SK-N-SH treated with all-trans-retinoic acid at 6 μM for 48 hours (cell line): ENCODE results near the gene CDH16.

ENCODE experiments used
- ATAC-seq: fragments of 200-7000 bp; cut with Tn5 transposase; 3 replicates; pipeline ENCODE4 v1.9.1; 2020; ENCODE audit warnings: mild to moderate bottlenecking, moderate library complexity
- ARNTL ChIP-seq: fragments of 450-650 bp; formaldehyde crosslinking; IDR thresholded peaks from 2 replicates; pipeline ENCODE4 v1.5.0; 2020; ENCODE audit warnings: low read depth, mild to moderate bottlenecking, moderate library complexity, borderline replicate concordance
- CSDC2 ChIP-seq: fragments of 250-450 bp; sonication (Bioruptor Pico); IDR thresholded peaks from 2 replicates; pipeline ENCODE4 v1.5.0; 2020; ENCODE audit warnings: mild to moderate bottlenecking, moderate library complexity
- ESRRG ChIP-seq: fragments of 250-450 bp; sonication (Bioruptor Pico); IDR thresholded peaks from 2 replicates; pipeline ENCODE4 v1.6.1; 2021; ENCODE audit warnings: mild to moderate bottlenecking
- GLIS3 ChIP-seq: fragments of 250-450 bp; sonication (Bioruptor Pico); IDR thresholded peaks from 2 replicates; pipeline ENCODE4 v1.5.0; 2020; ENCODE audit warnings: mild to moderate bottlenecking, moderate library complexity
- OSR1 ChIP-seq: fragments of 250-450 bp; sonication (Bioruptor Pico); IDR thresholded peaks from 2 replicates; pipeline ENCODE4 v1.8.0; 2022; ENCODE audit warnings: moderate library complexity, mild to moderate bottlenecking, inconsistent platforms
- PPARA ChIP-seq: fragments of 250-450 bp; sonication (Bioruptor Pico); IDR thresholded peaks from 2 replicates; pipeline ENCODE4 v1.5.0; 2020; ENCODE audit warnings: mild to moderate bottlenecking, borderline replicate concordance
- RARB ChIP-seq: fragments of 250-450 bp; sonication (Bioruptor Pico); IDR thresholded peaks from 2 replicates; pipeline ENCODE4 v1.8.0; 2021; ENCODE audit warnings: mild to moderate bottlenecking, moderate library complexity
- SNAI2 ChIP-seq: fragments of 250-450 bp; sonication (Bioruptor Pico); IDR thresholded peaks from 2 replicates; pipeline ENCODE4 v1.5.0; 2020; ENCODE audit warnings: mild to moderate bottlenecking, moderate library complexity
- TCF4 ChIP-seq: fragments of 250-450 bp; sonication (Bioruptor Pico); IDR thresholded peaks from 2 replicates; pipeline ENCODE4 v1.8.0; 2021; ENCODE audit warnings: mild to moderate bottlenecking, moderate library complexity, borderline replicate concordance
- TOX ChIP-seq: fragments of 250-450 bp; sonication (Bioruptor Pico); IDR thresholded peaks from 2 replicates; pipeline ENCODE4 v1.8.0; 2021; ENCODE audit warnings: mild to moderate bottlenecking, moderate library complexity, borderline replicate concordance
- ZC3H10 ChIP-seq: fragments of 250-450 bp; sonication (Bioruptor Pico); IDR thresholded peaks from 2 replicates; pipeline ENCODE4 v1.5.1; 2021; ENCODE audit warnings: mild to moderate bottlenecking, moderate library complexity
- ZFP3 ChIP-seq: fragments of 250-450 bp; sonication (Bioruptor Pico); IDR thresholded peaks from 2 replicates; pipeline ENCODE4 v1.5.0; 2020; ENCODE audit warnings: mild to moderate bottlenecking, moderate library complexity
- ZFP30 ChIP-seq: fragments of 450-650 bp; formaldehyde crosslinking; IDR thresholded peaks from 2 replicates; pipeline ENCODE4 v1.5.0; 2022; ENCODE audit warnings: mild to moderate bottlenecking, moderate library complexity
- ZNF565 ChIP-seq: fragments of 450-650 bp; formaldehyde crosslinking; conservative IDR thresholded peaks from 2 replicates; pipeline ENCODE4 v1.5.0; 2020; ENCODE audit warnings: low read depth, mild to moderate bottlenecking, moderate library complexity
- ZNF70 ChIP-seq: fragments of 450-650 bp; formaldehyde crosslinking; IDR thresholded peaks from 2 replicates; pipeline ENCODE4 v1.5.0; 2020; ENCODE audit warnings: mild to moderate bottlenecking, moderate library complexity
- ZNF8 ChIP-seq: fragments of 450-650 bp; formaldehyde crosslinking; IDR thresholded peaks from 2 replicates; pipeline ENCODE4 v1.5.0; 2020; ENCODE audit warnings: mild to moderate bottlenecking, moderate library complexity
- TF ChIP-seq, protein P1 (sequence below): fragments of 250-450 bp; sonication (Bioruptor Pico); IDR thresholded peaks from 2 replicates; pipeline ENCODE4 v1.8.0; 2020; ENCODE audit warnings: mild to moderate bottlenecking, moderate library complexity, borderline replicate concordance
- TF ChIP-seq, protein P2 (sequence below): fragments of 250-450 bp; sonication (Bioruptor Pico); IDR thresholded peaks from 2 replicates; pipeline ENCODE4 v1.5.1; 2020; ENCODE audit warnings: low read depth, mild to moderate bottlenecking, moderate library complexity
- TF ChIP-seq, protein P3 (sequence below): fragments of 250-450 bp; sonication (Bioruptor Pico); IDR thresholded peaks from 2 replicates; pipeline ENCODE4 v1.5.1; 2021; ENCODE audit warnings: mild to moderate bottlenecking, moderate library complexity
- TF ChIP-seq, protein P4 (sequence below): fragments of 250-450 bp; sonication (Bioruptor Pico); IDR thresholded peaks from 2 replicates; pipeline ENCODE4 v1.8.0; 2021; ENCODE audit warnings: low read depth, mild to moderate bottlenecking, moderate library complexity, borderline replicate concordance
- TF ChIP-seq, protein P5 (sequence below): fragments of 250-450 bp; sonication (Bioruptor Pico); IDR thresholded peaks from 2 replicates; pipeline ENCODE4 v1.5.0; 2020; ENCODE audit warnings: mild to moderate bottlenecking, moderate library complexity

Gene CDH16

DNA sequence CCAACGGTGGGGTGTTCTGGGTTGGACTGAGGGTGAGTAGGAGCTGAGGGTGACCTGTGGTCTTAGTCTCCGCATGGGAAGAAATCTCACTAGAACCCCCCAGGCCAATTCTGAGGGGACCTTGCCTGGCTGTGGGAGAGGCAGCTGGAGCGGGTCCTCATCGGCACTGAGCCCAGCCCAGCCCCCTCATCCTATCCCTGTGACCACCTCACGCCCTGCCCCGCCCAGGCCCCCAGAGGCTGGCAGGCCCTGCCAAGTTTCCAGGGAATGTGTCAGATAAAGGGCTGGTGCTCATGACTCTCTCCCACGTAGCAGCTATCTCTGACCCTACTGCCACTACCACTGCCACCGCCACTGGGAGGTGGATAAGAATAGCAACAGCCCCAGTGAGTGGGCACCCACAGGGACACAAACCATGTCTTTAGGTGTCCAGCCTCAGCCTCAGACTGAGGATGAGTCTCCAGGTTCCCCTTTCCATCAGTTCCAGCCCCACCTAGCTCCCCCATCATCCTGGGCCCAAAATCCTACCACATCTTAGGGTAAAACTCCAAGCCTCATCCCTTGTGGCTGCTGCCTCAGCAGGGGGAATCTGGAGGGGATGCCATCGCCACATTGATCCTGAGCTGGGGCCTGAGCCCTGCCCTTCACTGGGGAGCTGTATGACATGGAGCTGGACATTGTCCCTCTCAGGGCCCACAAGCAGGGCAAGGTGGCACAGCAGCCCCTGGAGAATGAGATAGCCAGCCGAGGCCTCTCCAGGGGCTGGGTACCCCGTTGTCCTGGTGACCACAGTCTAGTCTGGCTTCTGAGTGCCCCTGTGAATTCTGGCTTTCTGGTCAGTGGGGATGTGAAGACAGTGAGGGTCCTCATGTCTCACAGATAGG is 14.9 kb downstream of the CDH16 start (continued):
- TF ChIP-seq, protein P1, sequence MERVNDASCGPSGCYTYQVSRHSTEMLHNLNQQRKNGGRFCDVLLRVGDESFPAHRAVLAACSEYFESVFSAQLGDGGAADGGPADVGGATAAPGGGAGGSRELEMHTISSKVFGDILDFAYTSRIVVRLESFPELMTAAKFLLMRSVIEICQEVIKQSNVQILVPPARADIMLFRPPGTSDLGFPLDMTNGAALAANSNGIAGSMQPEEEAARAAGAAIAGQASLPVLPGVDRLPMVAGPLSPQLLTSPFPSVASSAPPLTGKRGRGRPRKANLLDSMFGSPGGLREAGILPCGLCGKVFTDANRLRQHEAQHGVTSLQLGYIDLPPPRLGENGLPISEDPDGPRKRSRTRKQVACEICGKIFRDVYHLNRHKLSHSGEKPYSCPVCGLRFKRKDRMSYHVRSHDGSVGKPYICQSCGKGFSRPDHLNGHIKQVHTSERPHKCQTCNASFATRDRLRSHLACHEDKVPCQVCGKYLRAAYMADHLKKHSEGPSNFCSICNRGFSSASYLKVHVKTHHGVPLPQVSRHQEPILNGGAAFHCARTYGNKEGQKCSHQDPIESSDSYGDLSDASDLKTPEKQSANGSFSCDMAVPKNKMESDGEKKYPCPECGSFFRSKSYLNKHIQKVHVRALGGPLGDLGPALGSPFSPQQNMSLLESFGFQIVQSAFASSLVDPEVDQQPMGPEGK (CRISPR knock-in tag) = no peak

DNA sequence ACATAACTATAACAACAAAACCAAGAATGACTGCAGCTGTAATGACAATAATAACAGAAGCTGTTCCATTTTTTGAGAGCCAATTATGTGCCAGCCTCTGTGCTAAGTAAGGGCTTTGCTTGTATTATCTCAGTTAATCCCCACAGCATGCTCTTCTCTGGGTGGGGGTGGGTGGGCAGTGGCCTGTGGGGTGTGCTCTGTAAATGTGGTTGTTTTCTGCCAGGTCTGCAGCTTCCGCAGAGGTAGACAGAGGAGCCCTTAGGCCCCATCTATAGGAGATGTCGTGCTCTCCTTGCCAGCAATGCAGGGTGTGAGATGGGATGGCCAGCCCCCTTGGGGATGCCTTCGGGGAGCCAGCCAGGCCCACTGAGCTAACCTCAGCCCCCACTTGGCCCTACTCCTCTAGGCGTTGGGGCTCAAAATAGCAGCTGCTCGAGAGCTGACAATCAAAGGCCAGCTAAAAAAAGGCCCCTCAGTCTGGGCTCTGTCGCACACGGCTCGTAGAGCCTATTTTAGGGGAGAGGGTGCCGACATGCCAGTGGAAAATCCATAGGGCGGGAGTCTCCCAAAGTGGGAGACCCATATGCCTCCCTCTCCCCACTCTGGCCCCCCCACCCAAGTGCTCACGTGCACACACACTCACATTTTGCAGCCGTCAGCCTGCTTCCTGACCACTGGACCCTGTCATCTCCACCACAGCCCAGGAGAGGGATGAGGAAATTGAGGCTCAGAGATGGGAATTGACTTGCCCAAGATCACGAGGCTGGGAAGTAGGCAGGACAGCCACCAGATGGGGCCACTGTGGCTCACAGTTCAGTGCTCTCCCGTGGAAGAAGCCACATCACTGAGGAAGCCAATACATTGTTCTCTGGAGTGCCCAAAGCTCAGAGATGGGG is 15.8 kb downstream of the CDH16 start:
- ATAC-seq = no peak
- TF ChIP-seq ZFP30 (CRISPR knock-in tag) = no peak
- TF ChIP-seq, protein P2, sequence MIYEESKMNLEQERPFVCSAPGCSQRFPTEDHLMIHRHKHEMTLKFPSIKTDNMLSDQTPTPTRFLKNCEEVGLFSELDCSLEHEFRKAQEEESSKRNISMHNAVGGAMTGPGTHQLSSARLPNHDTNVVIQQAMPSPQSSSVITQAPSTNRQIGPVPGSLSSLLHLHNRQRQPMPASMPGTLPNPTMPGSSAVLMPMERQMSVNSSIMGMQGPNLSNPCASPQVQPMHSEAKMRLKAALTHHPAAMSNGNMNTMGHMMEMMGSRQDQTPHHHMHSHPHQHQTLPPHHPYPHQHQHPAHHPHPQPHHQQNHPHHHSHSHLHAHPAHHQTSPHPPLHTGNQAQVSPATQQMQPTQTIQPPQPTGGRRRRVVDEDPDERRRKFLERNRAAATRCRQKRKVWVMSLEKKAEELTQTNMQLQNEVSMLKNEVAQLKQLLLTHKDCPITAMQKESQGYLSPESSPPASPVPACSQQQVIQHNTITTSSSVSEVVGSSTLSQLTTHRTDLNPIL (CRISPR knock-in tag) = no peak
- TF ChIP-seq ZNF70 (CRISPR knock-in tag) = no peak
- TF ChIP-seq, protein P3, sequence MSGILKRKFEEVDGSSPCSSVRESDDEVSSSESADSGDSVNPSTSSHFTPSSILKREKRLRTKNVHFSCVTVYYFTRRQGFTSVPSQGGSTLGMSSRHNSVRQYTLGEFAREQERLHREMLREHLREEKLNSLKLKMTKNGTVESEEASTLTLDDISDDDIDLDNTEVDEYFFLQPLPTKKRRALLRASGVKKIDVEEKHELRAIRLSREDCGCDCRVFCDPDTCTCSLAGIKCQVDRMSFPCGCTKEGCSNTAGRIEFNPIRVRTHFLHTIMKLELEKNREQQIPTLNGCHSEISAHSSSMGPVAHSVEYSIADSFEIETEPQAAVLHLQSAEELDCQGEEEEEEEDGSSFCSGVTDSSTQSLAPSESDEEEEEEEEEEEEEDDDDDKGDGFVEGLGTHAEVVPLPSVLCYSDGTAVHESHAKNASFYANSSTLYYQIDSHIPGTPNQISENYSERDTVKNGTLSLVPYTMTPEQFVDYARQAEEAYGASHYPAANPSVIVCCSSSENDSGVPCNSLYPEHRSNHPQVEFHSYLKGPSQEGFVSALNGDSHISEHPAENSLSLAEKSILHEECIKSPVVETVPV (CRISPR knock-in tag) = no peak
- no peak for TF ChIP-seq GLIS3 (CRISPR knock-in tag)
- TF ChIP-seq ARNTL = no peak
- TF ChIP-seq PPARA = no peak
- TF ChIP-seq CSDC2 (CRISPR knock-in tag) = no peak
- TF ChIP-seq RARB = no peak
- TF ChIP-seq, all 23 proteins: peak for 0

DNA sequence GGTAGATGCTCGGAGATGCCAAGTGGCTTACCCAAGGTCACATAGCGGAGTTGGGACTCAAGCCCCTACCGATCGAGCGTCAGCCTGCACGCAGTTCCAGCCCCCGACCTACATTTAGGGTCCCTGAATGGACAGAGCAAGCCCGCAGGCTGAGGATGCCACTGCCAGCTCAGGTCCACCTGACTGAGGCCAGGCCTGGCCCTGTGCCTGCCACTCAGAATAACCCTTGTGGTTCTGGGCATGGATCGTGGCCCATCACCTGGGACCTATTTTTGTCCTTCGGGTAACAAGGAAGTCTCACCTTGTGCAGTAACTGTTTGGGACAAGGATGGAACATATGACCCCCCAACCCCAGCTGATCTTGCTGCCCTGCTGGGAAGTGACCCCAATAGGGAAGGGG is 17.1 kb downstream of the CDH16 start:
- no peak for ATAC-seq
- no peak for TF ChIP-seq SNAI2 (CRISPR knock-in tag)
- TF ChIP-seq CSDC2 (CRISPR knock-in tag) = no peak
- TF ChIP-seq ZNF70 (CRISPR knock-in tag) = no peak
- TF ChIP-seq ZFP30 (CRISPR knock-in tag) = no peak
- TF ChIP-seq, protein P4, sequence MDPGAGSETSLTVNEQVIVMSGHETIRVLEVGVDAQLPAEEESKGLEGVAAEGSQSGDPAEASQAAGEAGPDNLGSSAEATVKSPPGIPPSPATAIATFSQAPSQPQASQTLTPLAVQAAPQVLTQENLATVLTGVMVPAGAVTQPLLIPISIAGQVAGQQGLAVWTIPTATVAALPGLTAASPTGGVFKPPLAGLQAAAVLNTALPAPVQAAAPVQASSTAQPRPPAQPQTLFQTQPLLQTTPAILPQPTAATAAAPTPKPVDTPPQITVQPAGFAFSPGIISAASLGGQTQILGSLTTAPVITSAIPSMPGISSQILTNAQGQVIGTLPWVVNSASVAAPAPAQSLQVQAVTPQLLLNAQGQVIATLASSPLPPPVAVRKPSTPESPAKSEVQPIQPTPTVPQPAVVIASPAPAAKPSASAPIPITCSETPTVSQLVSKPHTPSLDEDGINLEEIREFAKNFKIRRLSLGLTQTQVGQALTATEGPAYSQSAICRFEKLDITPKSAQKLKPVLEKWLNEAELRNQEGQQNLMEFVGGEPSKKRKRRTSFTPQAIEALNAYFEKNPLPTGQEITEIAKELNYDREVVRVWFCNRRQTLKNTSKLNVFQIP (CRISPR knock-in tag) = no peak
- TF ChIP-seq ZC3H10 (CRISPR knock-in tag) = no peak
- no peak for TF ChIP-seq ZNF565 (CRISPR knock-in tag)
- TF ChIP-seq RARB = no peak
- no peak for TF ChIP-seq TCF4 (CRISPR knock-in tag)
- TF ChIP-seq ZFP3 = no peak
- TF ChIP-seq, protein P5, sequence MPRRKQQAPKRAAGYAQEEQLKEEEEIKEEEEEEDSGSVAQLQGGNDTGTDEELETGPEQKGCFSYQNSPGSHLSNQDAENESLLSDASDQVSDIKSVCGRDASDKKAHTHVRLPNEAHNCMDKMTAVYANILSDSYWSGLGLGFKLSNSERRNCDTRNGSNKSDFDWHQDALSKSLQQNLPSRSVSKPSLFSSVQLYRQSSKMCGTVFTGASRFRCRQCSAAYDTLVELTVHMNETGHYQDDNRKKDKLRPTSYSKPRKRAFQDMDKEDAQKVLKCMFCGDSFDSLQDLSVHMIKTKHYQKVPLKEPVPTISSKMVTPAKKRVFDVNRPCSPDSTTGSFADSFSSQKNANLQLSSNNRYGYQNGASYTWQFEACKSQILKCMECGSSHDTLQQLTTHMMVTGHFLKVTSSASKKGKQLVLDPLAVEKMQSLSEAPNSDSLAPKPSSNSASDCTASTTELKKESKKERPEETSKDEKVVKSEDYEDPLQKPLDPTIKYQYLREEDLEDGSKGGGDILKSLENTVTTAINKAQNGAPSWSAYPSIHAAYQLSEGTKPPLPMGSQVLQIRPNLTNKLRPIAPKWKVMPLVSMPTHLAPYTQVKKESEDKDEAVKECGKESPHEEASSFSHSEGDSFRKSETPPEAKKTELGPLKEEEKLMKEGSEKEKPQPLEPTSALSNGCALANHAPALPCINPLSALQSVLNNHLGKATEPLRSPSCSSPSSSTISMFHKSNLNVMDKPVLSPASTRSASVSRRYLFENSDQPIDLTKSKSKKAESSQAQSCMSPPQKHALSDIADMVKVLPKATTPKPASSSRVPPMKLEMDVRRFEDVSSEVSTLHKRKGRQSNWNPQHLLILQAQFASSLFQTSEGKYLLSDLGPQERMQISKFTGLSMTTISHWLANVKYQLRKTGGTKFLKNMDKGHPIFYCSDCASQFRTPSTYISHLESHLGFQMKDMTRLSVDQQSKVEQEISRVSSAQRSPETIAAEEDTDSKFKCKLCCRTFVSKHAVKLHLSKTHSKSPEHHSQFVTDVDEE (CRISPR knock-in tag) = no peak
- no peak for TF ChIP-seq OSR1 (CRISPR knock-in tag)
- TF ChIP-seq ARNTL = no peak
- no peak for TF ChIP-seq ESRRG
- TF ChIP-seq TOX (CRISPR knock-in tag) = no peak
- TF ChIP-seq ZNF8 (CRISPR knock-in tag) = no peak
- TF ChIP-seq, protein P3 (CRISPR knock-in tag) = no peak
- TF ChIP-seq PPARA = no peak
- TF ChIP-seq, protein P2 (CRISPR knock-in tag) = no peak
- TF ChIP-seq, all 23 proteins: peak for 0
